Middle frontal gyrus (tissue), 1 donor: ENCODE results near the gene N4BP2.

ENCODE experiments used
- DNase-seq: peaks from one replicate; pipeline ENCODE4 v3.0.0-alpha.2; 2015; ENCODE audit warnings: low spot score; ENCODE audit errors: extremely low spot score

The N4BP2 gene

DNA sequence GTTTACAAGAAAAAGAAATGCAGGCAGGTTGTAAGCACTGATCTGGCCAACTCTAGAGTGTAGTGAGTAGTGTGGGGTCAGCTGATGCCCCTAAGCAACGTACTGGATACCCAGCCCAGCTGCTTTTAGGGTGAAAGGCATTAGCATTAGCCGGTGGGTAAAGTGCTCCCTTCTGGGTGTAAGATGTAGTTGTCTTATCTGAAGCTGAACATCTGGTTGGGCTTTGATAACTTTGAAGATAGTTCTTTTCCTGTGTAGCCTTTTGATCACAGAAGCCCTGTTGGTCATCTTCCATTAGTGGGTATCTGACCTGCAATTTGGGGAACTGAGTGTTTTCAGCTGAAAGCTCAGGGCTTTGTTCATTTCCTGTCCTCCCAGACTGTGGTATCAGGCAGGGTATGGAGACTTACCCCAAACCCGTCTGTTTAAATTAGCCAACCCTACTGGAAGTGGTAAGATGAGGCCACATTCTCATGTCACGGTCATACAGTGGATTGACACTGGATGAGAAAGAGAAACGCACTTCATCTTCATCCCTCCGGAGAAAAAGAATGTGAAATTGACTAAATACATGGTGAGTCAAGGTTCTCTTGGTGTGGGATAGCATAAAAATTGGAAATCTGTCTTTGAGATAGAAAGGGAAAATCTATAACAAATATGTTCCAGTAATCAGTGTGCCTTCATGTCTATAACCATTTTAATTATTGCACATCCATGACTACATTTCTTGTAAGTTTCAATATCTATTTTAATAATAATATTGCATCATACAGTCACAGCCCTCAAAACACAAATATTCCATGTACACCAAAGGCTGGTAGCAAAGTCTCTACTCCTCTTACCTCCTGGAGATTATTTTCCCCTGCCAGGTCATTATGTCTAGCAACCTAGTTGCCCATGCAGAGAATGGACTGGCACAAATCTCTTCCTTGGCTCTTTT is 148.9 kb downstream of the N4BP2 start:
- DNase-seq, result no peak

DNA sequence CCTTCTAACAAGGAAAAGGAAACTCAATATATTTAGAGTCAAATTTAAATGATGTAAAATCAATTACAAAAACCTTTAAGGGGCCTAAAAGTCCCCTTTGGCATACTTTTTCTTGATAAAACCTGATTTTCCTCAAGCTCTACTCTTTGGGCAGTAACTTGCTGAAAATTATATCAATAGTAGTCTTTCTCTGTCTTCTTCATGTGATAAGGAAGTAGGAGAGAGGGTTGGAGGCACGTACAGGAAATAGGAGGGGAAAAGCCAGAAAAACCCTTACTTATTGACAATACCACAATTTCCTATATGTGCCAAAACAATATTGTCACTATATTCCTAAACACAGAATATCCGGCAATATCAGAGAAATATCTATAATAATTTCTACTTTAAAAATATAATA is 149.8 kb downstream of the N4BP2 start:
- DNase-seq, result no peak
